HG02678 (cell line): Measurements from ENCODE around the gene VRK3.
A peak's percentile ranks its signal among the peaks of the same experiment; 100 is the strongest.

Experiments
- ATAC-seq: cut with Tn5 transposase; IDR thresholded peaks from one replicate; pipeline ENCODE4 v1.9.1; 2021; ENCODE audit warnings: mild to moderate bottlenecking, moderate library complexity; ENCODE audit not compliant: unreplicated experiment

Gene VRK3

DNA sequence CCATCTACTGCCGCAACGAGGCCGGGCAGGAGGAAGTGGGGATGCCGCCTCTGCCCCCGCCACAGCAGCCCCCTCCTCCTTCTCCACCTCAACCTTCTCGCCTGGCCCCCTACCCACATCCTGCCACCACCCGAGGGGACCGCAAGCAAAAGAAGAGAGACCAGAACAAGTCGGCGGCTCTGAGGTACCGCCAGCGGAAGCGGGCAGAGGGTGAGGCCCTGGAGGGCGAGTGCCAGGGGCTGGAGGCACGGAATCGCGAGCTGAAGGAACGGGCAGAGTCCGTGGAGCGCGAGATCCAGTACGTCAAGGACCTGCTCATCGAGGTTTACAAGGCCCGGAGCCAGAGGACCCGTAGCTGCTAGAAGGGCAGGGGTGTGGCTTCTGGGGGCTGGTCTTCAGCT is 92.4 kb downstream of the VRK3 start:
- no peak for ATAC-seq

DNA sequence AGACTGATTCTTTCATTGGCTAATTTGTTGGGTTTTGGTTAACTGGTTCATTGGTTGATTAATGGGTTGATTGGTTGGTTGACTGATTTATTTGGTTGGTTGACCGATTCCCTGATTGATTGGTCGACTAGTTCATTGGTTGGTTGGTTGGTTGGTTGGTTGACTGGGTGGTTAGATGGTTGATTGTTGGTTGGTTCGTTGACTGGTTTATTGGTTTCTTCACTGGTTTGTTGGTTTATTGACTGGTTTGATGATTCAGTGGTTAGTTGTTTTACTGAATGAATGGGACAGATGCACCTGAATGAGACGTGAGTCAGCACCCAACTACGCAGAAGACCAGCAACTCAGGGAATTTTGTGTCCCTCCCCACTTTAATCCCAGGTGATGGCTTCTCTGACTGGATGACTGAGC is 93.1 kb downstream of the VRK3 start:
- no peak for ATAC-seq

DNA sequence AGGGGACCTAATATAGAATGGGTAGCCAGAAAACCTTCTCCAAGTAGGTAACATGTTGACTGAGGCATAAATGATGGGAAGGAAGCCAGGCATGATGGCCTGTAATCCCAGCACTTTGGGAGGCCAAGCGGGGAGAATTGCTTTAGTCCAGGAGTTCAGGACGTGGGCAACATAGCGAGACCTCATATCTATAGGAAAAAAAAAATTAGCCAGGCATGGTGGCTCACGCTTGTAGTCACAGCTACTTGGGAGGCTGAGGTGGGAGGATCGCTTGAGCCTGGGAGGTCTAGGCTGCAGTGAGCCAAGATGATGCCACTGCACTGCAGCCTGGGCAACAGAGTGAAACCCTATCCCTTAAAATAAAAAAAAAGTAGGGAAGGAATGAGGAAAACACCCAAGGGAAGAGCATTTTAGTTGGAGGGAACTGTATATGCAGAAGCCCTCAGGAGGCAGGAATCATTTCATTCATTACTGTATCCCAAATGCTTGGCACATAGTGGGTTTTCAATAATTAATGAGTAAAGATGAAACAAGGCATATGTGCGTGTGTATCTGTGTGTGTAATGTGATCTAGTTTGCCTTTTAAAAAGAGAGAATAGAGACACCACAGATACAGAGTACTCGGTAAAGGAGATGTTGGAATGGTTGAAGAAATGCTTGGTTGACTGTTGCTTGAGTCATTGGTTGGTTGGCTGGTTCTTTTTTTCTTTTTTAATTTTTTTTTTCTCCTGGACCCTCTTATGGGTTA is 93.7 kb downstream of the VRK3 start:
- ATAC-seq, result no peak

- no peak for ATAC-seq
Observed at GRCh38 chr19:49930483-49931011, 94.6 kb downstream of the VRK3 start.

GRCh38 chr19:49929611-49930482 is 95.3 kb downstream of the VRK3 start:
- peak; percentile 72 for ATAC-seq

GRCh38 chr19:49929121-49929610 is 96.0 kb downstream of the VRK3 start, which contains the start of the genes ATF5 and NUP62:
TSS of gene ATF5 (plus strand) at chr19:49929205. CDS start at chr19:49930851, 1,646 bp downstream.
TSS of gene NUP62 (minus strand) at chr19:49929504. CDS start at chr19:49909807, 19,697 bp downstream.
- peak; percentile 61 for ATAC-seq

GRCh38 chr19:49927526-49928264 is 97.5 kb downstream of the VRK3 start:
- no peak for ATAC-seq

- no peak for ATAC-seq
Observed at GRCh38 chr19:49926515-49926914, 98.7 kb downstream of the VRK3 start.
